WTC11 (cell line): ENCODE data around the gene IFRD1. TPM values are rescaled to one million over a fixed set of nuclear protein-coding genes. Genes with fewer than 3 reads are reported as not detected.

Experiments
- ATAC-seq: fragments of 200-7000 bp; cut with Tn5 transposase; 2 replicates; pipeline ENCODE4 v1.10.0; 2021; ENCODE audit warnings: mild to moderate bottlenecking, moderate library complexity
- CTCF ChIA-PET: fragments of 300-600 bp; sonication (Branson Sonifier 250); formaldehyde crosslinking; loops from one replicate; lab custom pipeline; 2021; ENCODE audit warnings: antibody characterized with exemption; lab: Charles Lee
- POLR2A ChIA-PET: fragments of 350-600 bp; sonication (Branson Sonifier 250); formaldehyde crosslinking; loops from one replicate; lab custom pipeline; 2021; ENCODE audit warnings: antibody characterized with exemption; lab: Charles Lee
- DNase-seq: peaks from one replicate; pipeline ENCODE4 v3.0.0; 2021; ENCODE audit warnings: low spot score
- H3K27ac Mint-ChIP-seq: 2 replicates; pipeline ENCODE4 v1.8.0; 2021; ENCODE audit warnings: mixed read lengths
- H3K27me3 Mint-ChIP-seq: 2 replicates; pipeline ENCODE4 v1.8.0; 2021; ENCODE audit warnings: low read depth, mild to moderate bottlenecking, moderate library complexity, mixed read lengths
- H3K36me3 Mint-ChIP-seq: 2 replicates; pipeline ENCODE4 v1.8.0; 2021; ENCODE audit warnings: mixed read lengths
- H3K4me1 Mint-ChIP-seq: 2 replicates; pipeline ENCODE4 v1.8.0; 2022; ENCODE audit warnings: mixed read lengths
- H3K4me3 Mint-ChIP-seq: 2 replicates; pipeline ENCODE4 v1.8.0; 2021; ENCODE audit warnings: mild to moderate bottlenecking, moderate library complexity, mixed read lengths
- H3K9me3 Mint-ChIP-seq: 2 replicates; pipeline ENCODE4 v1.8.0; 2021; ENCODE audit warnings: mixed read lengths
- ATF6 ChIP-seq: sonication (generic); formaldehyde crosslinking; IDR thresholded peaks from 2 replicates; pipeline ENCODE4 v1.8.1; 2023; ENCODE audit warnings: mild to moderate bottlenecking, missing genetic modification reagents
- CDX4 ChIP-seq: fragments of 250-450 bp; sonication (Bioruptor Pico); IDR thresholded peaks from 2 replicates; pipeline ENCODE4 v1.9.0; 2021; ENCODE audit warnings: moderate library complexity, mild to moderate bottlenecking, inconsistent platforms, borderline replicate concordance
- GTF2I ChIP-seq: fragments of 250-450 bp; sonication (Bioruptor Pico); conservative IDR thresholded peaks from 2 replicates; pipeline ENCODE4 v1.4.0; 2021; ENCODE audit warnings: mild to moderate bottlenecking
- HMGA2 ChIP-seq: fragments of 250-450 bp; sonication (Bioruptor Pico); IDR thresholded peaks from 2 replicates; pipeline ENCODE4 v1.4.0; 2021; ENCODE audit warnings: mild to moderate bottlenecking, moderate library complexity
- NR3C1 ChIP-seq: sonication (generic); formaldehyde crosslinking; conservative IDR thresholded peaks from 2 replicates; pipeline ENCODE4 v1.8.1; 2023; ENCODE audit warnings: low read depth, mild to moderate bottlenecking, missing genetic modification reagents
- OVOL2 ChIP-seq: fragments of 250-450 bp; sonication (Bioruptor Pico); IDR thresholded peaks from 2 replicates; pipeline ENCODE4 v1.9.0; 2021; ENCODE audit warnings: mild to moderate bottlenecking, borderline replicate concordance
- TCF7 ChIP-seq: sonication (generic); formaldehyde crosslinking; IDR thresholded peaks from 2 replicates; pipeline ENCODE4 v1.8.0; 2022; ENCODE audit warnings: mild to moderate bottlenecking, low read depth, missing genetic modification reagents, moderate library complexity
- ZBTB21 ChIP-seq: sonication (generic); formaldehyde crosslinking; IDR thresholded peaks from 2 replicates; pipeline ENCODE4 v1.8.1; 2023; ENCODE audit warnings: mild to moderate bottlenecking, missing genetic modification reagents, borderline replicate concordance
- ZNF263 ChIP-seq: sonication (generic); formaldehyde crosslinking; IDR thresholded peaks from 2 replicates; pipeline ENCODE4 v1.8.1; 2022; ENCODE audit warnings: low read depth, mild to moderate bottlenecking, moderate library complexity, missing genetic modification reagents
- ZNF281 ChIP-seq: sonication (generic); formaldehyde crosslinking; IDR thresholded peaks from 2 replicates; pipeline ENCODE4 v1.8.0; 2023; ENCODE audit warnings: mild to moderate bottlenecking, missing genetic modification reagents
- ZNF671 ChIP-seq: fragments of 250-450 bp; sonication (Bioruptor Pico); IDR thresholded peaks from 2 replicates; pipeline ENCODE4 v1.8.0; 2021; ENCODE audit warnings: mild to moderate bottlenecking
- total RNA-seq: library from RNA; stranded (reverse); gene quantifications from 3 replicates; pipeline ENCODE4 v1.2.3, GENCODE V29; 2021
- TF ChIP-seq, protein P1 (sequence below): sonication (generic); formaldehyde crosslinking; IDR thresholded peaks from 2 replicates; pipeline ENCODE4 v1.8.0; 2023; ENCODE audit warnings: missing genetic modification reagents, mild to moderate bottlenecking, borderline replicate concordance
- TF ChIP-seq, protein P2 (sequence below): sonication (generic); formaldehyde crosslinking; conservative IDR thresholded peaks from 2 replicates; pipeline ENCODE4 v1.8.1; 2022; ENCODE audit warnings: mild to moderate bottlenecking, missing genetic modification reagents
- TF ChIP-seq, protein P3 (sequence below): sonication (generic); formaldehyde crosslinking; IDR thresholded peaks from 2 replicates; pipeline ENCODE4 v1.8.1; 2022; ENCODE audit warnings: mild to moderate bottlenecking, missing genetic modification reagents, moderate library complexity, borderline replicate concordance
- TF ChIP-seq, protein P4 (sequence below): fragments of 250-450 bp; sonication (Bioruptor Pico); IDR thresholded peaks from 2 replicates; pipeline ENCODE4 v1.9.0; 2021; ENCODE audit warnings: mild to moderate bottlenecking

Gene IFRD1
- total RNA-seq, 1 experiment from 2014 or later = 31.2 TPM

GRCh38 chr7:112414855-112415490 is 35.3 kb upstream of the IFRD1 start (continued):
- TF ChIP-seq CDX4 (CRISPR knock-in tag) (no peak), ATF6 (CRISPR knock-in tag) (no peak), ZBTB21 (CRISPR knock-in tag) (no peak), GTF2I (CRISPR knock-in tag) (no peak), ZNF671 (no peak), HMGA2 (CRISPR knock-in tag) (no peak)
- TF ChIP-seq, protein P1, sequence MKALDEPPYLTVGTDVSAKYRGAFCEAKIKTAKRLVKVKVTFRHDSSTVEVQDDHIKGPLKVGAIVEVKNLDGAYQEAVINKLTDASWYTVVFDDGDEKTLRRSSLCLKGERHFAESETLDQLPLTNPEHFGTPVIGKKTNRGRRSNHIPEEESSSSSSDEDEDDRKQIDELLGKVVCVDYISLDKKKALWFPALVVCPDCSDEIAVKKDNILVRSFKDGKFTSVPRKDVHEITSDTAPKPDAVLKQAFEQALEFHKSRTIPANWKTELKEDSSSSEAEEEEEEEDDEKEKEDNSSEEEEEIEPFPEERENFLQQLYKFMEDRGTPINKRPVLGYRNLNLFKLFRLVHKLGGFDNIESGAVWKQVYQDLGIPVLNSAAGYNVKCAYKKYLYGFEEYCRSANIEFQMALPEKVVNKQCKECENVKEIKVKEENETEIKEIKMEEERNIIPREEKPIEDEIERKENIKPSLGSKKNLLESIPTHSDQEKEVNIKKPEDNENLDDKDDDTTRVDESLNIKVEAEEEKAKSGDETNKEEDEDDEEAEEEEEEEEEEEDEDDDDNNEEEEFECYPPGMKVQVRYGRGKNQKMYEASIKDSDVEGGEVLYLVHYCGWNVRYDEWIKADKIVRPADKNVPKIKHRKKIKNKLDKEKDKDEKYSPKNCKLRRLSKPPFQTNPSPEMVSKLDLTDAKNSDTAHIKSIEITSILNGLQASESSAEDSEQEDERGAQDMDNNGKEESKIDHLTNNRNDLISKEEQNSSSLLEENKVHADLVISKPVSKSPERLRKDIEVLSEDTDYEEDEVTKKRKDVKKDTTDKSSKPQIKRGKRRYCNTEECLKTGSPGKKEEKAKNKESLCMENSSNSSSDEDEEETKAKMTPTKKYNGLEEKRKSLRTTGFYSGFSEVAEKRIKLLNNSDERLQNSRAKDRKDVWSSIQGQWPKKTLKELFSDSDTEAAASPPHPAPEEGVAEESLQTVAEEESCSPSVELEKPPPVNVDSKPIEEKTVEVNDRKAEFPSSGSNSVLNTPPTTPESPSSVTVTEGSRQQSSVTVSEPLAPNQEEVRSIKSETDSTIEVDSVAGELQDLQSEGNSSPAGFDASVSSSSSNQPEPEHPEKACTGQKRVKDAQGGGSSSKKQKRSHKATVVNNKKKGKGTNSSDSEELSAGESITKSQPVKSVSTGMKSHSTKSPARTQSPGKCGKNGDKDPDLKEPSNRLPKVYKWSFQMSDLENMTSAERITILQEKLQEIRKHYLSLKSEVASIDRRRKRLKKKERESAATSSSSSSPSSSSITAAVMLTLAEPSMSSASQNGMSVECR (CRISPR knock-in tag) = no peak
- TF ChIP-seq, all 79 proteins: peak for 0

- Mint-ChIP-seq H3K27ac (no peak overlapping the region), H3K27me3 (no peaks in the 10 kb centered on the region), H3K4me3 (no peak overlapping the region), H3K4me1 (peaks cover 21% of the 10 kb centered on the region), H3K9me3 (peaks cover 23% of the 10 kb centered on the region), H3K36me3 (no peaks in the 10 kb centered on the region; the same call in 1 of the 2 replicates)
- POLR2A ChIA-PET = no interaction called here
- no peak for DNase-seq
- CTCF ChIA-PET = no interaction called here
- ATAC-seq = no peak
- no peak for TF ChIP-seq OVOL2 (CRISPR knock-in tag)
- TF ChIP-seq, protein P1 (CRISPR knock-in tag) = no peak
- TF ChIP-seq NR3C1 (CRISPR knock-in tag) = no peak
- TF ChIP-seq, protein P2, sequence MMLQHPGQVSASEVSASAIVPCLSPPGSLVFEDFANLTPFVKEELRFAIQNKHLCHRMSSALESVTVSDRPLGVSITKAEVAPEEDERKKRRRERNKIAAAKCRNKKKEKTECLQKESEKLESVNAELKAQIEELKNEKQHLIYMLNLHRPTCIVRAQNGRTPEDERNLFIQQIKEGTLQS (CRISPR knock-in tag) = no peak
- TF ChIP-seq, protein P3, sequence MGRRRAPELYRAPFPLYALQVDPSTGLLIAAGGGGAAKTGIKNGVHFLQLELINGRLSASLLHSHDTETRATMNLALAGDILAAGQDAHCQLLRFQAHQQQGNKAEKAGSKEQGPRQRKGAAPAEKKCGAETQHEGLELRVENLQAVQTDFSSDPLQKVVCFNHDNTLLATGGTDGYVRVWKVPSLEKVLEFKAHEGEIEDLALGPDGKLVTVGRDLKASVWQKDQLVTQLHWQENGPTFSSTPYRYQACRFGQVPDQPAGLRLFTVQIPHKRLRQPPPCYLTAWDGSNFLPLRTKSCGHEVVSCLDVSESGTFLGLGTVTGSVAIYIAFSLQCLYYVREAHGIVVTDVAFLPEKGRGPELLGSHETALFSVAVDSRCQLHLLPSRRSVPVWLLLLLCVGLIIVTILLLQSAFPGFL (CRISPR knock-in tag) = no peak
- TF ChIP-seq, protein P4, sequence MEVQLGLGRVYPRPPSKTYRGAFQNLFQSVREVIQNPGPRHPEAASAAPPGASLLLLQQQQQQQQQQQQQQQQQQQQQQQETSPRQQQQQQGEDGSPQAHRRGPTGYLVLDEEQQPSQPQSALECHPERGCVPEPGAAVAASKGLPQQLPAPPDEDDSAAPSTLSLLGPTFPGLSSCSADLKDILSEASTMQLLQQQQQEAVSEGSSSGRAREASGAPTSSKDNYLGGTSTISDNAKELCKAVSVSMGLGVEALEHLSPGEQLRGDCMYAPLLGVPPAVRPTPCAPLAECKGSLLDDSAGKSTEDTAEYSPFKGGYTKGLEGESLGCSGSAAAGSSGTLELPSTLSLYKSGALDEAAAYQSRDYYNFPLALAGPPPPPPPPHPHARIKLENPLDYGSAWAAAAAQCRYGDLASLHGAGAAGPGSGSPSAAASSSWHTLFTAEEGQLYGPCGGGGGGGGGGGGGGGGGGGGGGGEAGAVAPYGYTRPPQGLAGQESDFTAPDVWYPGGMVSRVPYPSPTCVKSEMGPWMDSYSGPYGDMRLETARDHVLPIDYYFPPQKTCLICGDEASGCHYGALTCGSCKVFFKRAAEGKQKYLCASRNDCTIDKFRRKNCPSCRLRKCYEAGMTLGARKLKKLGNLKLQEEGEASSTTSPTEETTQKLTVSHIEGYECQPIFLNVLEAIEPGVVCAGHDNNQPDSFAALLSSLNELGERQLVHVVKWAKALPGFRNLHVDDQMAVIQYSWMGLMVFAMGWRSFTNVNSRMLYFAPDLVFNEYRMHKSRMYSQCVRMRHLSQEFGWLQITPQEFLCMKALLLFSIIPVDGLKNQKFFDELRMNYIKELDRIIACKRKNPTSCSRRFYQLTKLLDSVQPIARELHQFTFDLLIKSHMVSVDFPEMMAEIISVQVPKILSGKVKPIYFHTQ (CRISPR knock-in tag) = no peak
- no peak for TF ChIP-seq ZNF281 (CRISPR knock-in tag)
- TF ChIP-seq TCF7 (CRISPR knock-in tag) = no peak
- TF ChIP-seq ZNF263 (CRISPR knock-in tag) = no peak
These were observed 34.1 kb upstream of the IFRD1 start for GRCh38 chr7:112416127-112416526.
